HG03025 (cell line): ENCODE results near the gene DECR2.

Experiments used
- ATAC-seq: cut with Tn5 transposase; IDR thresholded peaks from one replicate; pipeline ENCODE4 v1.9.1; 2021; ENCODE audit warnings: mild to moderate bottlenecking, moderate library complexity; ENCODE audit not compliant: unreplicated experiment, low FRiP score

The DECR2 gene

DNA sequence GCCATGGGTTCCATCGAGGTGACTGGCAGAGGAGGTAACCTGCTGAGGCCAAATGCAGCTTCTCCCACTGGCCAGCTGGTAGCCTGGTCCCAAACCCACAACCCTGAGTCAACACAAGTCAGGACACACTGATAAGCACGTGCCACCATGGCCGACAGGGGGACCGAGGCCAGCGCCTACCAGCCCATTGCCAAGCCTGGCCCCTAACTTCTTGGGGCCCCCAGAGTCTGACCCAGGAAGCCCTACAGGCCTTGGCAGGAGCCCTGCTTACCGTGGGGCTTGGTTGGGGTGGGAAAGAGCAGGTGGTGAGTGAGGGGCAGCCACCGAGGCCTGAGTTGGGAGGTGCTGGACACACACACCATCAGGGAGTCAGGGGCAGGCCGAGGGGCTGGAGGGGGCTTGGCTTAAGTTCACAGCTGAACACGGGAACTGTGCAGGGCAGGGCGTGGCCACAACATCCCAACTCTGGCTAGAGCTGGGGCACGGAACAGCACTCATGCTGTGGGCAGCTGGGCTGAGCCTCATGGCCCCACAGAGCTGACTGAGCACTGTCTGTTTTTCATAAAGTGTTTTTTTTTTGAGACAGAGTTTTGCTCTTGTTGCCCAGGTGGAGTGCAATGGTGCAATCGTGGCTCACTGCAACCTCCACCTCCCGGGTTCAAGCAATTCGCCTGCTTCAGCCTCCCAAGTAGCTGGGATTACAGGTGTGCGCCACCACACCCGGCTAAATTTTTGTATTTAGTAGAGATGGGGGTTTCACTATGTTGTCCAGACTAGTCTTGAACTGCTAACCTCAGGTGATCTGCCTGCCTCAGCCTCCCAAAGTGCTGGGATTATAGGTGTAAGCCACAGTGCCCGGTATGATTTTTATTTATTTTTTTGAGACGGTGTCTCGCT, 36.8 kb upstream of the DECR2 start:
- ATAC-seq: no peak

DNA sequence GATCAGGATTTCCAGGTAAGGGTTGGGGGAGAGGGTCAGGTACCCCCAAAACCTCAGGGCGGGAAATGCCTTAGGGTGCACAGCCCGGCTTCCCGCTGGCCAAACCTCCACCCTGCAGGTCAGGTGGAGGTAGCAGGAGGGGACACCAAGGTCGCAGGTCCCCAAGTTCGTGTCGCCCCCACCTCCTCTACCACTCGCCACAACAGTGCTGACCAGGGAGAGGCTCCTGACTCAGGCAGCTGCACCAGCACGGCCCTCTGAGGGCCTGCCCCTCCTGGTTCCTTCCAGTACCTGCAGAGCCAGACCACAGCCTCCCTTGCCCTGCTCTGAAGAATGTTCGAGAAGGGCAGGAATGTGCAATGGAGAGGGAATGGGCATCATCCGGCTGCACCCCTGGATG, 35.2 kb upstream of the DECR2 start:
- no peak for ATAC-seq

DNA sequence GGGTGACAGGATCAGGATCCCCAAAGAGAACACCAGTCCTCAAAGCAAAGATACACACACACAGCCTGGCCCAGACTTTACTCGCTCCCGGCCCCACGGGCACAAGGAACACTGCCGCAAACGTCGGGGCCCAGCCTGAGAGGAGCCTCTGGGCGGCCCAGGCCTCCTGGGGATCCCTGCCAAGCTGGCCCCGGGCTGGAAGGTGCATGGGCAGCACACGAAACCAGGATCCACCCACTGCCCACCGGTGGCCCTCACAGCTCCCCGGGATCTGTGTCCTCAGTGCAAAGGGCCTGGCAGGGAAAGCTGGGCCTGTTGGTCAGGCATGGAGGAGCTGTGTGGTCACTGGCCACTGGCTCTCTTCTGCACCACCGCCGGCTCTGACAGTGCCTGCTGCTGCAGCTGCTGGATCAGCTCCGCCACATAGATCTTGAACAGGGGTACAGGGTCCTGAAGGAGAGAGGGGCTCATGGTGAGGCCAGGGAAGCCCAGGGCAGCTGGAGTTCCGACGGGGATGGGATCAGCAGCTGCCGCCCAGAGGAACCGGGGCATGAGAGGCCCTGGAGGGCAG, 34.3 kb upstream of the DECR2 start:
- ATAC-seq: no peak

DNA sequence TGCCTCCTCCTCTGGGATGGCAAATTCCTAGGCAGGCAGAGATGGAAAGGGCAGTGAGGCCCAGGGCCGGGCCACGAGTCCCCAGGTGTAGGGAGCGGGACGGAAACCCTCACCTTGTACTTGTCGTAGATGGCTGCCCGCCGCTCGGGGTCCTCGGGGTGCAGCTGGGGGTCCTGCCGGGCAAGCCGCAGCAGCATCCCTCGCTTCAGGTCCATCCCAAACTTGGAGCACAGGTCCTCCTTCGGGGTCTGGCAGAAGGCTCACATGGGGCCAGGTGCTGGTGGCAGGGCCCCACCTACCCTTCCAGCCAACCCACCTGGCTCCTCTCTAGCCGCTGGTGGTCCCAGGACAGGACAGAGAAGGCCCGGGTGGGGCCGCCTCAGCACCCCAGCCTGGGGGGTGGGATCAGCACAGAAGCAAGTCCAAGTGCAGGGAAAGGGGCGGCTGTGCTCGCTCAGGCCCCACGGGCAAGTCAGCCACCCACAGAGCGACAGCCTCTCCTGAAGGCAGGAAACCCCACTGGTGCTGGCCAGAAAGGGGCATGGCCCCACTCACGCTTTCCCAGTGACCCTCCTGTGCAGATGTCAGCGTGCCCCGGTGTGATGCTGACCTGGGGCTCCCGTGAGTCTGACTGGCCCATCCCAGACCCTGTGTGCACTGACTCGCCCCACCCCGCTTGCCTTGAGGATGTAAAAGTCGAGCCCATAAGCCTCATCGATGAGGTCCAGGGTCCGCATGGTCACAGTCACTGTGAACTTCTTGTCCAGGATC, 33.1 kb upstream of the DECR2 start:
- no peak for ATAC-seq

DNA sequence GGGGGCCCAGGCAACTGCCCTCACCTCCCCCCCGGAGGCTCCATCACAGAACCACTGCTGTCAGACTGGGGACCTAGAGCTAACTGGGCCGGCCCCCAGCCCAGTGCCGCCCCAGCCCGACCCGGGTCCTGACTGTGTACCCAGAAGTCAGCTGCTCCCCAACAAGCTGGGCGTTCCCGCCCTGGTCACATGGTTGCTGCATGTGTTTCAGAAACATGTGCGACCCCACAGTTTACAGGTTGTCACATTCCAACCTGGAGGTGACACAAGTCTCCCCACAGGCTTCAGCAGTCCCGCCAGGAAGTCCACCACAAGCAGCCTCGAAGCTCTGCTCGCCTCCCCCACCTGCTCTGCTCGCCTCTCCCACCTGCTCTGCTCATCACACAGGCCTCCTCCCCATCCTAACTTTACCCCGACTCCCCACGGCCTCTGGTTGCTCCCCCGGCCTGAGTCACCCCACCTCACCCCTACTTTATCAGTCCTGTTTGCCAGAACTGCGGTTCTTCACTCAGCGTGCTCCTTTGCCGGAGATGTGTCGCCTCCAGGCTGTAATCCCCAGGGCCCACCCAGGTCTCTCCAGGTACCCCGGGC, 32.3 kb upstream of the DECR2 start:
- no peak for ATAC-seq

DNA sequence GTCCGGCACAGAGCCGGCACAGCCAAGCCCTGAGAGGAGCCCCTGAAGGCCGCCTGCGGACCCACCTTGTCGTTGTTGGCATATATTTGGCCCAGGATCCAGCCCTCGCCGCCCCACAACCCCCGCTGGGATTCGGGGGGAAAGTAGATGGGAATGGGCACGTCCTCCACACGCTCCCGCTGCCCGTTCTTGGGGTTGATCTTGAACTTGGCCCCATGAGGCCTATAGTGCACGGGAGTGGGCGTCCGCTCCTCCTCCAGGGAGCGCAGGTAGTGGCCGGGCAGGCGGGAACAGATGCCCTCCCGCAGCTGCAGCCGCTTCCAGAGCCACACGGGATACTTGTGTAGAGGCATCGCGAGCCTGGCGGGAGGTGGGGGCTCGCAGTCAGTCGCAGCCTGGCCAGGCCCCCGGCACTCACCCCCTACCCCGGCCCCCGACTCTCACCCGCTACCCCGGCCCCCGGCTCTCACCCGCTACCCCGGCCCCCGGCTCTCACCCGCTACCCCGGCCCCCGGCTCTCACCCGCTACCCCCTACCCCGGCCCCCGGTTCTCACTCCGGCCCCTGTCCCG, 31.7 kb upstream of the DECR2 start:
- ATAC-seq: no peak

DNA sequence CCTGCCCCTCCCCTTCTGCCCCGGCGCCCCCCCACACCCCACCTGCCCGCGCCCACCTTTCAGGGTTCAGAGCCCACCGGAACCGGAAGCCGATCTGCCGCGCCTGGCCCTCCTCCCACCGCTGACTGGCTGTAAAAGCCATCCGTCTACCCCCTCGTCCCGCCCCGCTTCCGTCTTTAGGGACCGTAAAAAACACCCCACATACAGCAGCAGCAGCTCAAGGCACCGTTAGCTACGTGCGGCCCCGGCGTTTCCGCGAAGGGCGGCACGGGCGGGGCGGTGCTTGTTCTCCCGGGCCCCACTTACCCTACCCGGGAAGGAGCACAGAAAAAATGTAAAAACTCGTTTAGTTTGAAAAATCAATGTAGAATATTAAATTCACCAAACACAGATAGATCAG, 31.2 kb upstream of the DECR2 start, which contains the start of gene MRPL28:
MRPL28 (minus strand) TSS at position 96 of the 400 bp plus-strand sequence. CDS start 320 bp downstream, outside the sequence.
- ATAC-seq: peak; percentile 45

DNA sequence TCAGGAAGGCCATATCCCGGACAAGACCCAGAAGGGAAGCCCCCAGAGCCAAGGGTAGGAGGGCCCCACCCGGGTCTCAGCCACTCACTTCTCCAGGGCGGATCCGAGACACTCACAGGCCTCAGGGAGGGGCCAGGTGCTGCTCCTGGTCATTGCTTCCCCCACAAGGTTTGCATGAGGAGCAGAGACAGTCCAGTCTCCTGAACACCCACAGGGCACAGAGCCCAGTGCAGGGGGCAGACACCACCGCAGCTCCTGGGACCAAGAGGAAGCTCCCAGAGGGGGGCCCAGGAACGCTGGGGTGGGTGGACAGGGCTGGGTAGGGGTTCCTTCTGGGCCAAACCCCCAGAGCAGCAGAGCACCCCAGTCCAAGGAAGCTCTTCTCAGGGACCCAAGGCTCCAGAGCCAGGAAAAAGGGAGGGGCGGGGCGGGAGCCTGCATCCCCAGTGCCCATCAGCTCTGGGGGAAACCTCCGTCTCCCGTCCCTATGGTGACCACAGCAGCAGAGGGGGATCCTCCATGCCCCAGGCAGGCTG, 30.6 kb upstream of the DECR2 start:
- no peak for ATAC-seq

DNA sequence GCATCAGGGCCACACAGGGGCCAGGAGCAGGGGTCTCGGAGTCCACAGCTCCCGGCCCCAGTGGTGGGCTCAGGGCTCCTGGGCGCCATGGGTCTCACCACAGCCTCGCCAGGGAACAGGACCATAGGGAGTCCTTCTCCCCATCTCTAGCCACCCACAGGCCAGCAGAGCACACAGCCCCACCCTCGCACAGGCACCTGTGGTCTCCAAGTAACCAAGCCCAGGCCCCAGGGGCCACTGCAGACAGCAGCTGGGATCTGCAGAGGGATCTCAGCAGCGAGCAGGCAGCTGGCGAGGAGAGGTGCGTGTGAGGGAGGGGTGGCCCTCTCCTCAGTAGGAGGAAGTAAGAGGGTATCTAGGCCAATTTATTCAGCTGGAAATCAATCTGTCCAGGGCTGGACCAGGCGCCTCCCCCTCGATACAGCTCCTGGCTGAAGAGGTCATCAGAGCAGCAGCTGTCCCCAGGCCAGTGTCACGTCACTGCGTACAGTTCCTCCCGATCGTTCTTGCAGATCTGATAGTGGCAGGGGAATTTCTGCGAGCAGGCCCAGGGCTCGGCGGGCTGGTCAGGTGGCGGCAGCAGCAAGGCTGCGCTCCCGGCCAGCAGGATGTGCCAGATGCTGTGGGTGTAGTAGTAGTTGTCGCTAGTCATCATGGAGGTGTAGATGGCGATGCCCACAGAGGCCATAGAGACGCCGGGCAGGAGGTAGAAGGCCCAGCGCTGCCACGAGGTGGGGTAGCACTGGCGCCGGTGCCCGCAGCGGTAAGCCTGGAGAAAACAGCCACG, 30.0 kb upstream of the DECR2 start:
- no peak for ATAC-seq

DNA sequence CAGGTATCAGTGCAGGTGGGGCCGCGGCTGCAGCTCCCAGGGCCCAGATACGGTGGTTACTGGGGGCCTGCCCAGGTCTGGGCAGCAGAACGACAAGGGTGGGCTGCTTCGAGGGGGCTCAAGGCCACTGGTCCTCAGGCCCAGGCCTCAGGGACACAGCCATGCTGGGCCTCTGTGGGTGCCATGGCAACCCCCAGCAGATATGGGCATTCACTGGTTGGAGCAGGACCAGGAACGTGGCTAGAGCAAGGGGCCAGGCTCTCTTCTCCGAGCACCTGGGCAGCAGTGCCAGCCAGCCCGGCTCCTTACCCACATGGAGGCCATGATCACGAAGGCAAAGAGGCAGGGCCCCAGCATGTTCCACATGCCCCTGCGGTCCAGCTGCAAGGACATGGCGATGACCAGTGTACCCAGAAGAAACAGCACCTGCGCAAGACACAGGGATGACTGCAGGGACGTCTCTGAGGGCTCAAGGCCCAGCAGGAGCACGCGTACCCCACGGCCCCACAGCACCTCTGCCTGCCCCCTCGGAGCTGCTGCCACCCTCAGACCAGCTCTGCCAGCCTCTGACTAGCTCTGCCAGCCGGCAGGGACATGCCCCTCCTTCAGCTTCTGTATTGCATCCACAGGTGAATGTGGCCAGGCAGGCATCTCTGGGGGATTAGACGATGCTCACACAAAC, 29.2 kb upstream of the DECR2 start:
- no peak for ATAC-seq

DNA sequence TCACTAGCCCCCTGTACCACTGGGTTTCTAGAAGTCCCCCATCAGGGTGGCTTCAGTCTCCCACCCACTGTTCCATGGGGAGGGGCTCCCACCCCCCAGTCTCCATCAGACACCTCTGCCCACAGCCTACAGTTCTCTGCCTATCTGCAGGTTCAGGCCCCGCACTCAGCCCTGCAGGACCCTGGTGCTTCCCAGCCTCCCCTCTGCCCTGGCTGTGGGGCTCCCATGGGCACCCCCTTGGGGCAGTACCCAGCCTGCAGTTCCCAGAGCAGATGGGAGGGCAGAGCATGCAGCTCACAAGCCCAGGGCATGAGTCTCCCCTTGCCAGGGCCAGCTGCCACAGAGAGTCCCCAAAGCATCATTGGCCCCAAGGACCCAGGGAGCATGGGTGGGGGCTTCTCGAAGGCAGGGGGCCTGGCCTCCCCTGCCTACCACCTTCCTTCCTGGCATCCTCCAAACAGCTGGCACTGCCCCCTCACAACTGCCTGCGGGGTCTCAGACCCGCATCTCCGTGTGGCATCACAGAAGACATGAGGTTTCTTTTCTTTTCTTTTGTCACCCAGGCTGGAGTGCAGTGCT, 28.6 kb upstream of the DECR2 start:
- no peak for ATAC-seq

DNA sequence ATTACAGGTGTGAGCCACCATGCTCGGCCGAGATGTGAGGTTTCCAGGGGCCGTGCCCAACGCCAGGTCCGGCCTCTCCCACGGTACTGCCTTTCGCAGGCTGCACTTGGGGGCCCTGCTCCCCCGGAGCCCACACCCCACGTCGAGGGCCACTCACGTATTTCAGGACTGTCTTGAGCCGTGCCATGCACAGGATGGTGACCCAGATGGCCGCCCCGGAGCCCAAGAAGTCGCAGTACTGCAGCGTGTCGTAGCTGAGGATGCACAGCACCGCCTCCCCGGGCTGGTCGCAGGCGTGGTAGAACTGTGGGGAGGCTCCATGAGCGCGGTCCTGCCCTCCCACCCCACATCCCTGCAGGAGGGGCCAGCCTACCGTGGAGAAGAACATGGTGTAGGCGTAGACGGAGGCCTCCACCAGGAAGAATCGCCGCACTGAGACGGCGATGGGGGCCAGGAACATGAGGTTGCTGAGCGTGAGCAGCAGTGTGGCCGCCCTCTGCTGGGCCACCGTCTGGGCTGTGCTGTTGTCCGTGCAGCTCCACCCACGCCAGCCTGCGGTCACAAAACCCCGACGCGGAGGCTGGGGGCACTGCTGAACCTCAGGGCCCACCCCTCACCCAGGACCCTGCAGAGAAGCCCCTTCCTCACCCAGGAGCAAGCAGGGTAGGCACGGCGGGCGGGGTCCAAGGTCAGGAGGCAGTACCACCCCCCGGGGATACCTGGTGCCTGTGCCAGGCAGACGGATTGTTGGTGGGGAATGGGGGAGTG, 27.7 kb upstream of the DECR2 start:
- ATAC-seq: no peak

DNA sequence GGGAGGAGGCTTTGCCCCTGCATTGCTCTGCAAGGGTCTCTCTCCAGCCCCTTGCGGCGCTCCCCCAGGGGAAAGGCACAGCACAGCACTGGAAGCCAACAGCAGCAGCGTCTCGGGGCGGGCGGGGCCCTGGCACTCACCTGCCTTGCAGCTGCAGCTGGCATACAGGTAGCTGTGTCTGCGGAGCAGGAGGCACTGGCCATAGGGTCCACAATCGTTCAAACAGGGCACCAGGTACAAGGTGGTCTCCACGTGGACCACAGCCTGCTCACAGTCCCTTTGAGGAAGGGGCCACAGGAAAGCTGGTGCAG, 27.1 kb upstream of the DECR2 start:
- ATAC-seq: no peak

DNA sequence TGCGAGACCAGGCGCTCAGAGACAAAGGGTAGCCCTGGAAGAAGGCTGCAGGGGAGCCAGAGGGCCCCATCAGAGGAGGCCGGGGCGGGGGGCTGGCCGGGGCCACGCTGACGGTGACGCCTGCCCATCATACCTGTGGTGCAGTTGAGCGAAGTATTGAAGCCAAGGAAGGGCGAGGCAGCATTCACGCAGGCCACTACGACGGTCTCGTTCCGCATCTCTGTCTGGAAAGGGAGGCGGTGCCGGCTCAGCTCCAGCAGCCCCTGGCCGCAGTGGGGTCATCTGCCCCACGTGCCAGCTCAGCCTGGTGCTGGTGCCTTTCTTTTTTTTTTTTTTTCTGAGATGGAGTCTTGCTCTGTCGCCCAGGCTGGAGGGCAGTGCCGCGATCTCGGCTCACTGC, 26.5 kb upstream of the DECR2 start:
- no peak for ATAC-seq

DNA sequence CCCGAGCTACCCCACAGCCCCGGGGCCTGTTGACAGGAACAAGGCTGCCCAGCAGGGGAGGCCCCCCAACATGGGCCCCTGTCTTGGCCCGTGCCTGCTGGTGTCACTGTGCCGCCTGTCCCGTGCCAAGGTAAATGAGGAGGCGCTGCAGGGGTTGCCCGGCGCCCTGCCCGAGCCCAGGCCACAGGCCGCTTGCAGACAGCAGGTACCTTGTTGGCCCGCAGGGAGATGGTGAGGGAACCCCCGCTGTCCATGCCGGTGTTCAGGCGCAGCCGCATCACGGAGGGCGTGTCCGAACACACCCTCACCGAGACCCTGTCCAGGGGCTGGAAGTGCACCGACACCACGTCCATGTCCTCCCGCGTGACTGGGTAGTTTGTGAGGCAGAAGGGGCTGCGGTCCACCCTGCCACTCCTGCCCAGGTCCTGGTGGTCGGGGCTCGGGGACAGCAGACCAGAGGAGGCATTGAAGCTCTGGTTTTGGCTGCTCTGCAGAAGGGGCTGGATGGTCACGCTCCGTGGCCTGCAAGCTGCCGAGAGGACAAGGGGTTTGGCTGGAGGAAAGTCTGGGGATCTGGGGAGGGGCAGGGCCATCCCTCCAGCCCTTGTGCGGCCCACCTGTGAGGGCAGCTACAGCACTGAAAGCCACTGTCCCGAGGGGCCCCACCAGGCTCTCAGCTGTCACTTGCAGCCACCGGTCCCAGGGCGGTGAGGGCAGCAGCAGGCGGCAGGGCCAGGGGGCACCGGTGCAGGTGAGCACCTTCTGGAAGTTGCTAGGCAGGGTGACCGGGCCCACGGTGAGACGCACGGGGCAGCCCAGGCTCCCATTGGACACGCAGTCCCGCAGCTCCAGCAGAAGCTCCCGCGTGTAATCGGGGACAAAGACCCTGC, 25.5 kb upstream of the DECR2 start:
- ATAC-seq: no peak

DNA sequence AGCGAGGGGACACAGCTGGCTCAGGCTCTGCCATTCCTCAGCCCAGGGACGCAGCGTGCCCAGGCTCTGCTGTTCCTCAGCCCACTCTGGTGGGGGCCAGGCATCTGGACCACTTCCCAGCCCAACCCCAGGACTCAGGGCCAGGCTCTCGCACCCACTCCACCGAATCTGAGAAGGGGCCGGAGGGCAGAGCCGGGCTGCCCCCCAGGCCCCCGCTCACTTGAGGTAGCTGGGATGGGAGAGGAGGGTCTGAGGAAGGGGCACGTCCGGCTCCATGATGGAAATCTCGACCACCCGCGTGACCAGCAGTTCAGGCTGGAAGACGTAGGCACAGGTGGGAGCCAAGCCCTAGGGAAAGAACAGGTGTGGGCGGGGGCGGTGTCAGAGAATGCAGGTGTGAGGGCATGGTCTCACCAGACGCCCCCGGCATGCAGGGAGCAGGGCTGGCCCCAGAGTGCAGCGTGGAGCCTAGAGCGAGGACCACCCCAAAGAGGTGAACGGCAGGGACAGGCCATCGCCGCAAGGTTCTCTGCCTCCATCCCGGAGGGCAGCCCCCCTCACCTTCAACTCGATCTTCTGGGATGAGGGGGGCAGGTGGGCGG, 24.8 kb upstream of the DECR2 start:
- no peak for ATAC-seq
